Osteocyte (in vitro differentiated cells): ENCODE measurements around the gene CIBAR2. TPM values are rescaled to one million over a fixed set of nuclear protein-coding genes. Genes with fewer than 3 reads are reported as not detected.

ENCODE experiments used
- DNase-seq: peaks from one replicate; pipeline ENCODE4 v3.0.0; 2021; ENCODE audit warnings: mixed read lengths; ENCODE audit not compliant: unreplicated experiment; ENCODE audit errors: extremely low spot score
- H3K27ac Mint-ChIP-seq: one replicate; pipeline ENCODE4 v1.8.0; 2021; ENCODE audit warnings: mild to moderate bottlenecking, mixed read lengths; ENCODE audit not compliant: unreplicated experiment
- H3K27me3 Mint-ChIP-seq: one replicate; pipeline ENCODE4 v1.8.0; 2021; ENCODE audit warnings: mixed read lengths; ENCODE audit not compliant: unreplicated experiment
- H3K36me3 Mint-ChIP-seq: one replicate; pipeline ENCODE4 v1.8.0; 2021; ENCODE audit warnings: mixed read lengths; ENCODE audit not compliant: unreplicated experiment
- H3K4me1 Mint-ChIP-seq: one replicate; pipeline ENCODE4 v1.8.0; 2021; ENCODE audit warnings: mixed read lengths; ENCODE audit not compliant: unreplicated experiment
- H3K4me3 Mint-ChIP-seq: one replicate; pipeline ENCODE4 v1.8.0; 2021; ENCODE audit warnings: mild to moderate bottlenecking, moderate library complexity, mixed read lengths; ENCODE audit not compliant: unreplicated experiment
- H3K9me3 Mint-ChIP-seq: one replicate; pipeline ENCODE4 v1.8.0; 2021; ENCODE audit warnings: mixed read lengths; ENCODE audit not compliant: unreplicated experiment
- total RNA-seq: library from RNA; stranded (reverse); gene quantifications from 2 replicates; pipeline ENCODE4 v1.2.1, GENCODE V29; 2021
- TF ChIP-seq, protein P1 (sequence below): fragments of 200-600 bp; sonication (generic); IDR thresholded peaks from 2 replicates; pipeline ENCODE4 v1.5.0; 2021; ENCODE audit warnings: antibody characterized with exemption, mild to moderate bottlenecking, moderate library complexity

Gene CIBAR2
- total RNA-seq, 1 donor from 2014 or later = not detected

DNA sequence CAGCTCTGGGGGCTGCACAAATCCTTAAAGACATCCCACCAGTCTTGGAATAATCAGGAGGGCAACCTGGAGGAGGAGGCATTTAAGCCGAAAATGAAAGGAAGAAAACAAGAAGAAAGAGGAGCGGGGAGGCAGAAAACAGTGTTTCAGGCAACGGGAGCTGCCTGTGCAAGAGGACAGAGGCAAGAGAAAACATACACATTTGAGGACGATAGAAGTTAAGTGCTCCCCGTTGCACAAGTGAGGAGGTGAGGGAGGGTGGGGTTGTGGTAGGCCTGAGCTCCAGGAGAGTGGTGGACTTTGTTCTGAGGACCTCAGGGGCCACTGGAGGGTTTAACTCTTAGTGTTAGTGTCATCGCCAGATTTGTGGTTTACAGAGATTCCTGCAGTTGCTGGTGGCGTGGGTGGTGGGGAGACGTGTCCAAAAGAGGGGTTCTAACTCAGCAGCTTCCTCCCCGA, 27.6 kb upstream of the CIBAR2 start:
- TF ChIP-seq, protein P1, sequence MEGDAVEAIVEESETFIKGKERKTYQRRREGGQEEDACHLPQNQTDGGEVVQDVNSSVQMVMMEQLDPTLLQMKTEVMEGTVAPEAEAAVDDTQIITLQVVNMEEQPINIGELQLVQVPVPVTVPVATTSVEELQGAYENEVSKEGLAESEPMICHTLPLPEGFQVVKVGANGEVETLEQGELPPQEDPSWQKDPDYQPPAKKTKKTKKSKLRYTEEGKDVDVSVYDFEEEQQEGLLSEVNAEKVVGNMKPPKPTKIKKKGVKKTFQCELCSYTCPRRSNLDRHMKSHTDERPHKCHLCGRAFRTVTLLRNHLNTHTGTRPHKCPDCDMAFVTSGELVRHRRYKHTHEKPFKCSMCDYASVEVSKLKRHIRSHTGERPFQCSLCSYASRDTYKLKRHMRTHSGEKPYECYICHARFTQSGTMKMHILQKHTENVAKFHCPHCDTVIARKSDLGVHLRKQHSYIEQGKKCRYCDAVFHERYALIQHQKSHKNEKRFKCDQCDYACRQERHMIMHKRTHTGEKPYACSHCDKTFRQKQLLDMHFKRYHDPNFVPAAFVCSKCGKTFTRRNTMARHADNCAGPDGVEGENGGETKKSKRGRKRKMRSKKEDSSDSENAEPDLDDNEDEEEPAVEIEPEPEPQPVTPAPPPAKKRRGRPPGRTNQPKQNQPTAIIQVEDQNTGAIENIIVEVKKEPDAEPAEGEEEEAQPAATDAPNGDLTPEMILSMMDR = no peak
- no peak for DNase-seq
- H3K36me3 Mint-ChIP-seq = no peaks in the 10 kb centered on the region
- no peaks in the 10 kb centered on the region for H3K9me3 Mint-ChIP-seq
- H3K27me3 Mint-ChIP-seq = no peaks in the 10 kb centered on the region
- peaks cover 27% of the 10 kb centered on the region for H3K4me1 Mint-ChIP-seq
- no peak overlapping the region for H3K27ac Mint-ChIP-seq
- no peak overlapping the region for H3K4me3 Mint-ChIP-seq

DNA sequence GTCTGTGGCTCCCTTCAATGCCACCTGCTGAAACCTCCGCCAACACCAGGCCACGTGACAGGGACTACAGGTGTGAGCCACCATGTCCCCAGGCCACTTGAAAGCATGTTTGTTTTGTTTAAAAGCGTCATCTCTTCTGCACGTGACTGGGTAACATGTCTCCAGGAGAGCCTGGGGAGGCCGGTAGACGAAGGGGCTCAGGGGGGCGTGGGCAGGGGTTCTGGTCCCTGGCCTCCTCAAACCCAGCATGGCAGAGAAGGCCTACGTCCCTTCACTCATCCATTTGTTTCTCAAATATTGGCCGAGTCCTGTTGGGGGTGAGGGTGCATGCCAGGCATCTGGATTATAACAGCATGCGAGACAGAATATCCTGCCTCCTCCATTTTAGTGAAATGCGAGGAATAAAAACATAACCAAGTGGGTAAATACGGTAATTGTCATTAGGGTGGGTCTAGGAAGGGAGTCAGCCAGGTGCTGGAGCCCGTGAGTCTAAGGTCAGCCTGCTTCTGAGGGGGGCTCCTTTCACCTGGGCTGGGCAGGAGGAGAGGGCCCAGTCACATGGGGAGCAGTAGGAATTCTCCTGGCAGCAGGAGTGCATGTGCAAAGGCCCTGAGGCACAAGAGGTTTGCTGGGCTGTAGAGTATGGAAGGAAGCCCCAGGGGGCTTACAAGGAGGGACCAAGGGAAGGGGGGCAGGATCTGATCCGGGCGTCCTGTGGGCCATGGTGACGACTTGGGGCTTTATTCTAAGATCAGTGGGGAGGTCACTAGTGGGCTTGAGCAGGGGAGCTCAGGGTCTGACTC, 26.8 kb upstream of the CIBAR2 start:
- no peak overlapping the region for H3K27ac Mint-ChIP-seq
- peaks cover 27% of the 10 kb centered on the region for H3K4me1 Mint-ChIP-seq
- H3K36me3 Mint-ChIP-seq = no peaks in the 10 kb centered on the region
- H3K4me3 Mint-ChIP-seq = no peak overlapping the region
- TF ChIP-seq, protein P1 = no peak
- H3K9me3 Mint-ChIP-seq = no peaks in the 10 kb centered on the region
- H3K27me3 Mint-ChIP-seq = no peaks in the 10 kb centered on the region
- no peak for DNase-seq

DNA sequence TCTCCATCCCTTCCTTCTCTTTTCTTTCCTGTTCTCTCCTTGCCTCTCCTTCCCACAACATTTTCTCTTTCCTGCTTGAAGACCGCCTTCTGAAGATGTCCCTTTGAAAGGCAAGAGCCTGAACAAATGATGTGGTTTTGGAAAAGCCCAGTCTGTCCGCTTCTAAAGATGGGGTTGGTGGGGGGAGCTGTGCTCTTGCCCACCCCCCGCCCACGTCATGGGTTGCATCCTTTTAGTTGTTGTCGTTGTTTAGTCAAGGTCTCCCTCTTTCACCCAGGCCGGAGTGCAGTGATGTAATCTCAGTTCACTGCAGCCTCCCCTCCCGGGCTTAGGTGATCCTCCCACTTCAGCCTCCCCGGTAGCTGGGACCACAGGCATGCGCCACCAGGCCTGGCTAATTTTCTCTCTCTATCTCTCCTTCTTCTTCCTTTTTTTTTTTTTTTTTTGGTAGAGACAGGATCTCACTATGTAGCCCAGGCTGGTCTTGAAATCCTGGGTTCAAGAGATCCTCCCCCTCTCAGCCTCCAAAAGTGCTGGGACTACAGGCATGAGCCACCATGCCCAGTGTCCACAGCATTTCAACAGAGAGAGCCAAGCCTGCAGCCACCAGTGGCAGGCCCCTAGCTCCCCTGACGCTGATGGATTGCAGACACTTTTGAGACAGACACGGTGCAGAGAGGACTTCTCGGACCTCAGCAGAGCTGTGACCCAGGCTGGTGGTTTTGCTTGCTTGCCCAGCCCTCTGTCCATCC, 26.0 kb upstream of the CIBAR2 start:
- H3K27ac Mint-ChIP-seq = no peak overlapping the region

DNA sequence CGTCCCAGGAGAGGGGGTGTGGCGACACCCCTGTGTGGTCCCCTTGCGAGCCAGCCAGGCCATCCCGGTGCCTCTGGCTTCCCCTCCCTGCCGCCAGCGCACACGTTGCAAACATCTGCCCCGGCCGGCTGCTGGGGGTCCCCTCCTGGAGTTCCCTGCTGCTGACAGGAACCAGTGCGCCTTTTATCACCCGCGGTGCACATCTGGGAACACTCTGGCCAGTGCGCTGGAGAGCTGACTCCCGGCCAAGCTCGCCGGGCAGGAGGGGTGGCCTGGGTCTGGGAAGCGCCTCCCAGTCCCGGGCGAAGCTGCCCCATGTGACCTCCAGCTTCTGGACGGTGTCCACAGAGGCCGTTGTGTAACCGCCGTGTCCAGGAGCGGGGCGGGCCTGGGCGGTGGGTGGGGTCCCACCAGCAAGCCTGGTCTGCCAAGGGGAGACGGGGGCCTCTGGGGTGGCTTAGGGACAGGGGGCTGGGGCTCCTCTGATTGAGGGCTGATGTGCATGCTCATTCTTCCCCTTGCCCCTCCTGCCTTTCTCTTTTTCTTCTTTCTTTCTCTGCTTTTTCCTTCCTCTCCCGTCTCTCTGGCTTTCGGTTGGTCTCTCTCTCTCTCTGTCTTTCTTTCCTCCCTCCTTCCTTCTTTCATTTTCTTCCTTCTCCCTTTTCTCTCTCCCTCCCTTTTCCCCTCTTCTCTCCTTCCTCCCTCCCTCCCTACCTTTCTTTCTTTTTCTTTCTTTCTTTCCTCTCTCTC, 25.2 kb upstream of the CIBAR2 start:
- peaks cover 27% of the 10 kb centered on the region for H3K4me1 Mint-ChIP-seq
- H3K4me3 Mint-ChIP-seq = no peak overlapping the region
- no peak overlapping the region for H3K27ac Mint-ChIP-seq

More for the DNA sequence above, 26.0 kb upstream of the CIBAR2 start:
- no peaks in the 10 kb centered on the region for H3K27me3 Mint-ChIP-seq
- H3K4me3 Mint-ChIP-seq = no peak overlapping the region
- TF ChIP-seq, protein P1 = no peak
- H3K9me3 Mint-ChIP-seq = no peaks in the 10 kb centered on the region
- no peak for DNase-seq
- peaks cover 27% of the 10 kb centered on the region for H3K4me1 Mint-ChIP-seq
- no peaks in the 10 kb centered on the region for H3K36me3 Mint-ChIP-seq

More for the DNA sequence above, 25.2 kb upstream of the CIBAR2 start:
- no peaks in the 10 kb centered on the region for H3K9me3 Mint-ChIP-seq
- peak; percentile 92 for DNase-seq
- H3K27me3 Mint-ChIP-seq = no peaks in the 10 kb centered on the region
- TF ChIP-seq, protein P1 = no peak
- H3K36me3 Mint-ChIP-seq = no peaks in the 10 kb centered on the region
